ENCODE data around the gene KIAA1614. TPM values are rescaled to one million over a fixed set of nuclear protein-coding genes. Genes with fewer than 3 reads are reported as not detected.

The KIAA1614 gene
- total and polyA plus RNA-seq, 3 donors from 2014 or later: 3.7 to 4.0 (median 3.7) TPM

DNA sequence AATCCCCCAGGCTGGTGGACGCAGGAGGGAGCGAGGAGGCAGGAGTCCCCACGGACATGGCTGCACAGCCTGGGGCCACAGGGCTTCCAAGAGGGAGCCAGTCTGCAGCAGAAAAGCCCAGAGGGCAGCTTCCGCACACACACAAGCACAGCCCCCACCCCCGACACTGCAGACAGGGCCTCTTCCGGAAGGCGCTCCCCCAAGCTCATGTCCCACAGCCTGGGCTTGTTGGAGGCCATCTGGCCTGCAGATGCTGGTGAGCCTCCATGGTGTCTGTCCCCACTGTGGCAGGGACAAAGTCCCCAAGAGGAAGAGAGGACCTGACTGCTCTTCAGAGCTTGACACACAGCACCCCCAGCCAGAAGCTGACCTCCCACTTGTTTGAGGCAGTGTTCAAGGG lies 13.4 kb upstream of the KIAA1614 start:
- intact Hi-C loops (cut with DNase I; ENCODE audit: low total_unique reads): no loop called here
- WGBS, 2 donors: 85 to 90% methylated on average over 4 to 7 of the region's 7 CpGs
- Histone ChIP-seq H3K9me3 (no peaks in the 10 kb centered on the region), H3K27ac (no peak overlapping the region), H3K36me3 (ENCODE audit: low read depth, missing control alignments) (no peaks in the 10 kb centered on the region), H3K27me3 (no peaks in the 10 kb centered on the region), H3K4me3 (no peak overlapping the region), H3K4me1 (no peaks in the 10 kb centered on the region)
- DNase-seq: no peak
- TF ChIP-seq, protein P1, sequence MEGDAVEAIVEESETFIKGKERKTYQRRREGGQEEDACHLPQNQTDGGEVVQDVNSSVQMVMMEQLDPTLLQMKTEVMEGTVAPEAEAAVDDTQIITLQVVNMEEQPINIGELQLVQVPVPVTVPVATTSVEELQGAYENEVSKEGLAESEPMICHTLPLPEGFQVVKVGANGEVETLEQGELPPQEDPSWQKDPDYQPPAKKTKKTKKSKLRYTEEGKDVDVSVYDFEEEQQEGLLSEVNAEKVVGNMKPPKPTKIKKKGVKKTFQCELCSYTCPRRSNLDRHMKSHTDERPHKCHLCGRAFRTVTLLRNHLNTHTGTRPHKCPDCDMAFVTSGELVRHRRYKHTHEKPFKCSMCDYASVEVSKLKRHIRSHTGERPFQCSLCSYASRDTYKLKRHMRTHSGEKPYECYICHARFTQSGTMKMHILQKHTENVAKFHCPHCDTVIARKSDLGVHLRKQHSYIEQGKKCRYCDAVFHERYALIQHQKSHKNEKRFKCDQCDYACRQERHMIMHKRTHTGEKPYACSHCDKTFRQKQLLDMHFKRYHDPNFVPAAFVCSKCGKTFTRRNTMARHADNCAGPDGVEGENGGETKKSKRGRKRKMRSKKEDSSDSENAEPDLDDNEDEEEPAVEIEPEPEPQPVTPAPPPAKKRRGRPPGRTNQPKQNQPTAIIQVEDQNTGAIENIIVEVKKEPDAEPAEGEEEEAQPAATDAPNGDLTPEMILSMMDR (IDR thresholded peaks at IDR 0.05): no peak

DNA sequence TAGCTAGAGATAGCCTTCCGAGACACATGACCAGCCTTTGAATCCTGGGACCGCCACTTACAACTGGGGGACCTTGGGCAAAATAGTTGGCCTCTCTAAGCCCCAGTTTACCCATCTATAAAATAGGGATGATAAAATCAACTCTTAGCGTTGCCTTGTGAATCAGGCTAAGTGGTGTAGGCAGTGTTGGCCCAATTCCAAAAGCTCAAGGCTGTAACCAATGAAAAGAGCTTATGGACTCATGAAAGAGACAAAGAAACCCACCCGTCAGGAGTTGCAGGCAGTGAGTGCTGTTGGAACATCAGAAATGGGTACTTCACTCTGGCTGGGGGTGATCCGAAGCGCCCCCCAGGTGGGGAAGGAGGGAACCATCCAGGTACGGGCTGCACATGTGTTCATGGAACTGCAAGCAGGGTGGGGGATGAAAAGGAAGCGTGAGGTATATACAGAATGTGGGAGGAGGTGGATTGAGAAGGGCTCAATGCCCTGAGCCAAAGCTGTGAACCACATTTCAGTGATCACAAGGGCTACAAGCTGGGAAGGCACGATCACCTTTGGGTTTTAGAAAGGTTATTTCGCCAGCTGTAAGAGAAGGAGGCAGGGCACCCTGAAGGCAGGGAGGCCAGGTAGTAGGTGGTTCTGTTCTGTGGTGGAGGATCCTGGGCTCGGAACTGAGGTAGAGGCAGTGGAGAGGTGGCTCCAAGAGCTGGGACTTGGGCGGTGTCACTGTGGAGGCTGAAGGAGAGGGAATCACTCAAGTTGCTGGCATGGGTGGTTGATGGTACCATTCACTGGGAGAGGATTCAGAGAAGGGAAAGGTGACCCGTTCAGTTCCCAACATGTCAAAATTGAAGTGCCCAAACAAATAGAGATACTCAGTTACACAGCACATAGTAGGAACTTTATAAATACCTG lies 11.4 kb upstream of the KIAA1614 start:
- Histone ChIP-seq H3K4me1 (no peaks in the 10 kb centered on the region), H3K27me3 (no peaks in the 10 kb centered on the region), H3K27ac (no peak overlapping the region), H3K4me3 (no peak overlapping the region), H3K36me3 (ENCODE audit: low read depth, missing control alignments) (no peaks in the 10 kb centered on the region), H3K9me3 (no peaks in the 10 kb centered on the region)
- TF ChIP-seq POLR2A (IDR thresholded peaks at IDR 0.05): no peak
- TF ChIP-seq, protein P1 (IDR thresholded peaks at IDR 0.05): no peak
- intact Hi-C loops (cut with DNase I; ENCODE audit: low total_unique reads): no loop called here
- 84 to 86% methylated on average over 13 of the region's 13 CpGs for WGBS, 2 donors
- no peak for DNase-seq

DNA sequence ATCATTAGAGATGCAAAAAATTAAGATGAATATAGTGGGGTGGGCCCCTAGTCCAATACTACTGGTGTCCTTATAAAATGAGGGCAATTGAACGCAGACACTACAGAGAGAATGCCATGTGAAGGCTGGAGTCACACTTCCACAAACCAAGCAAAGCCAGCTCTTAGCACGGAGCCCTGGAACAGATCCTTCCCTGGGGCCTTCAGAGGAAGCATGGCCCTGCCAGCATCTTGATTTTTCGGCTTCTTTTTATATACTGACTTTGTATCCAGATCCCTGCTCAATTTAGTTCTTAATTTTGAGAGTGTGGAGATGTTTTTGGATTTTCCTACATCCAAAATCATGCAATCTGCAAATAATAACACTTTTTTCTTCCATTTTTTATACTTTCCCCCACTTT lies 10.2 kb upstream of the KIAA1614 start:
- no peak overlapping the region for H3K27ac ChIP-seq
- no peaks in the 10 kb centered on the region for H3K36me3 ChIP-seq (ENCODE audit: low read depth, missing control alignments)
- no peaks in the 10 kb centered on the region for H3K27me3 ChIP-seq
- TF ChIP-seq, protein P1 (IDR thresholded peaks at IDR 0.05): no peak
- TF ChIP-seq POLR2A (IDR thresholded peaks at IDR 0.05): no peak
- no peaks in the 10 kb centered on the region for H3K9me3 ChIP-seq
- WGBS, 2 donors: 57 to 75% methylated on average over 3 of the region's 3 CpGs
- DNase-seq: no peak
- intact Hi-C loops (cut with DNase I; ENCODE audit: low total_unique reads): no loop called here
- no peaks in the 10 kb centered on the region for H3K4me1 ChIP-seq
- no peak overlapping the region for H3K4me3 ChIP-seq

DNA sequence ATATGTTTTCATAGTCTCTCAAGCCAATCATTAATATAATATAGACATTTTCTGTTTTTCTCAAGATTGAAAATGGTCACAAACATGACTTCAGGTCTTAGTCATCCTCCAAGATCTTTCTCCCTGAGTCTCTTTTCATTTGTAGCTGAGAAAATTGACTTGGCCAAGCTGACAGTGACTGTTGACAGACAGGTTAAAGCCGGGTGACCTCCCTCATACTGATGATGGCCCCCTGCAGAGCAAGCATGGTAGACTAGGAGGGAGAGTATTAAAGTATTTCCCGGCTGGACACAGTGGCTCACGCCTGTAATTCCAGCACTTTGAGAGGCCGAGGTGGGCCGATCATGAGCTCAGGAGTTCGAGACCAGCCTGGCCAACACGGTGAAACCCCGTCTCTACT lies 6.8 kb upstream of the KIAA1614 start:
- TF ChIP-seq, protein P1 (IDR thresholded peaks at IDR 0.05): no peak
- TF ChIP-seq POLR2A (IDR thresholded peaks at IDR 0.05): no peak
- H3K9me3 ChIP-seq: no peaks in the 10 kb centered on the region
- H3K27me3 ChIP-seq: no peaks in the 10 kb centered on the region
- H3K4me1 ChIP-seq: no peaks in the 10 kb centered on the region
- WGBS, 2 donors: 94 to 95% methylated on average over 8 of the region's 8 CpGs
- intact Hi-C loops (cut with DNase I; ENCODE audit: low total_unique reads): no loop called here
- no peaks in the 10 kb centered on the region for H3K36me3 ChIP-seq (ENCODE audit: low read depth, missing control alignments)
- H3K27ac ChIP-seq: no peak overlapping the region
- H3K4me3 ChIP-seq: no peak overlapping the region
- no peak for DNase-seq

DNA sequence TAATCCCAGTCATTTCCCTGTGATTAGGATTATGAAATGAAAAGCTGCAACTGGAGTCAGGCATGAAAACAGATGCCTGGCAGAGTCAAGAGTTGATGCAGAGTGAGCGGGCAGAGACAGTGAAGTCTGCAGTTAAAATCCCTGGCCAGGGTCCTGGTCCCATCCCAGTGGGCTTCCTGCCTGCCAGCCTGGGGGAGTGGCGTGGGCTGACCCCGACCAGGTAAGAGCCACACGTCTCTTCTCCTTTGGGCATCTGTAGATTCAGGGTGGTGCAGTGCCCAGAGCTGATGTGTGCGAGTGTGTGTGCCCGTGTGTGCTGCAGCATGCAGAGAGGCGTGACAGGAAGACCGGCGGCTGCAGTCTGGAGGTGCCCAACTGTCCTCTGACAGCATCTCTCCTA lies 6.2 kb upstream of the KIAA1614 start:
- intact Hi-C loops (cut with DNase I; ENCODE audit: low total_unique reads): no loop called here
- TF ChIP-seq POLR2A (IDR thresholded peaks at IDR 0.05): no peak
- TF ChIP-seq, protein P1 (IDR thresholded peaks at IDR 0.05): no peak
- Histone ChIP-seq H3K36me3 (ENCODE audit: low read depth, missing control alignments) (no peaks in the 10 kb centered on the region), H3K9me3 (no peaks in the 10 kb centered on the region), H3K4me3 (no peak overlapping the region), H3K4me1 (no peaks in the 10 kb centered on the region), H3K27ac (no peak overlapping the region), H3K27me3 (no peaks in the 10 kb centered on the region)
- no peak for DNase-seq
- WGBS, 2 donors: 91 to 93% methylated on average over 9 of the region's 9 CpGs
